Measurements from ENCODE around the gene GAK. TPM values are rescaled to one million over a fixed set of nuclear protein-coding genes. Genes with fewer than 3 reads are reported as not detected.

GAK gene
- total RNA-seq, 1 donor from 2014 or later, result 72.1 TPM

DNA sequence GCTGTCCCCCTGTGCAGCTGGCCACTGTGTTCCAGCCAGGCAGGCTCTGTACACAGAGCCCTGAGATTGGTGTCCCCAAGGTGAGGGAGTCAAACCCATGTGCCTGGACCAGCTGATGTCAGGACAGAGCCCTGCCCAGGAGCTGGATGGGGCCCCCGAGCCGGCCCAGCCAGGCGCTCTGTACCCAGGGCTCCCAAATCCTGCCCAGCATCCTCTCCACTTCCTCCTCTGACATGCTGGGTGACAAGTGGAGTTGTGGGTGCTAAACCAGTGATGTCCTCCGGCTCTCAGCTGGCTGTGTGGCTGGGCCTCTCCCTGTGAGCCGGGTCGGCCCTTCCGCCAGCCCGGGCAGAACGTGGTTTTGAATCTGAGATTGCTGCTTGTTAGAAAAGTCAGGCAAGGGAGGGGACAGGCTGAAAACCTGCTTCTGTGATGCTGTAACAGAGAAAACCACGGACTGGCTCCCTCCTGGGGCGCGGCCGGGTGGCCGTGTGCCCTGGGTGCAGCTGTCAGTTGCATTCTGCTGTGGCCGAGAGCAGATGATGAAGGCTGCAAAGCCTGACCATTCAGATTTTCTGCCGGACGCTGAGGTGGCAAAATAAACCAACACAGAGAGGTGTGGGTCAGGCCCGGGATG is 98.3 kb downstream of the GAK start:
- no peak for ATAC-seq
- DNase-seq (ENCODE audit: low spot score), result no peak

DNA sequence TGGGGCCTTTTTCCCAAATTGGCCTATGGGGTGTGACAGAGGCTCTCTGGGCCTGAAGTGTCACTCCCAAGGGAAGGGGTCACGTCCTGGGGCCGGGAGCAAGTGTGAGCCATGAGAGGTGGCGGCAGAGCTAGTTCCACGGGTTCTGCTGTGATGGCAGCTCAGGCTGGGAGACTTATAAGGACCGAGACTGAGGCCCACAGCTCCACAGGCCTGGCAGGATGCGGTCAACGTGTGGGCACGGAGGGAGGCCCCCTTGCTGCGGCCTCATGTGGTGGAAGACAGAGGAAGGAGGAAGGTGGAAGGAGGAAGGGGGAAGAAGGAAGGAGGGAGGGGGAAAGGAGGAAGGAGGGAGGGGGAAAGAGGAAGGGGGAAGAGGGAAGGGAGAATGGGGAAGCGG is 99.0 kb downstream of the GAK start:
- no peak for DNase-seq (ENCODE audit: low spot score)
- no peak for ATAC-seq

DNA sequence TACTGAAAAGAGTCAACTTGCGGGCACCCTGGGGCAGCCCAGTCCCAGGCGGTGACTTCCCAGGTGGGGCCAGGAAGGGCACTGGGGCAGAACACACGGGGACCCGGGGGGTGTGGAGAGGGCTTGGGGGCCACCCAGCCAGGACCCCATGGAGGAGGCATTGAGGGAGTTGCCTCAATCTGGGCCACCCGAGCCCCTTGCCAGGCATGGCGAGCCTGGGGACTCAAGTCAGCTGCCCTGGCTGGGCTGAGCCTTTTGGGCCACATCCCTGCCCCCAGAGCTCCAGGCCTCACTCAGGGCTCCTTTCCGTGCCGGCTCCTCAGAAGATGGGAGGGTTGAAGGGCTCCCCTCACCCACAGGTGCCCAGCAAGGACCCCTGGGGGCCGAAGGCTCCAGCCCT is 99.6 kb downstream of the GAK start:
- no peak for DNase-seq (ENCODE audit: low spot score)
- no peak for ATAC-seq

DNA sequence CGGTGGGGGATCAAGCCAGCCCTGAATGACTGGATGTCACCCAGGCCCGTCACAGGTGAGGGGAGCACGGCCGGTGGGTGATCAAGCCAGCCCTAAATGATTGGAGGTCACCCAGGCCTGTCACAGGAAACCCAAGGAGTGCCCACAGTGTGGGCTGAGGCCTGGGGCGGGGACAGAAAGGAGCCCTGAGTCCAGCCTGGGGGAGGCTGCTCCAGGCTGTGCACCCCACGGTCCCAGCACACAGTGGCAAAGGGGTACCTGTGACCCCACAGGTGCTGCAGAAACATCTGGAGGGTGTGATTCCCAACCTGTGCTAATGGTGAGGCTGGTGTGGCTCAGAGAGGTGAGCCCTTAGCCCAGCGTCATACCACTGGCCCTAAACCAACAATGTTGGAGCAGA is 100.0 kb downstream of the GAK start:
- DNase-seq (ENCODE audit: low spot score), result no peak
- no peak for ATAC-seq

DNA sequence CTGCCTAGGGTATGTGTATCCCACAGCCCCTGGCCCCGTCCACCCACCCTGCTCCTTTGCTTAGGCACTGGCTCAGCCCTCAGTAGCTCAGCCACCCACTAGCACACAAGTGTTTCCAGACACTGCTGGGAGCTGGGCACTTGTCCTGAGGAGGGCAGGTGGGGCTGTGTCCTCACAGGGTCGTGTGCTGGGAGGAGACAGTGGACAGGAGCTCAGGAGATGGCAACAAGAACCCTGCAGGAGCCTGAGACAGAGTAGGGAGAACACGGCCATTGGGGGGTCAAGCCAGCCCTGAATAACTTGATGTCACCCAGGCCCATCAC is 100.7 kb downstream of the GAK start:
- DNase-seq (ENCODE audit: low spot score), result no peak
- ATAC-seq, result no peak

DNA sequence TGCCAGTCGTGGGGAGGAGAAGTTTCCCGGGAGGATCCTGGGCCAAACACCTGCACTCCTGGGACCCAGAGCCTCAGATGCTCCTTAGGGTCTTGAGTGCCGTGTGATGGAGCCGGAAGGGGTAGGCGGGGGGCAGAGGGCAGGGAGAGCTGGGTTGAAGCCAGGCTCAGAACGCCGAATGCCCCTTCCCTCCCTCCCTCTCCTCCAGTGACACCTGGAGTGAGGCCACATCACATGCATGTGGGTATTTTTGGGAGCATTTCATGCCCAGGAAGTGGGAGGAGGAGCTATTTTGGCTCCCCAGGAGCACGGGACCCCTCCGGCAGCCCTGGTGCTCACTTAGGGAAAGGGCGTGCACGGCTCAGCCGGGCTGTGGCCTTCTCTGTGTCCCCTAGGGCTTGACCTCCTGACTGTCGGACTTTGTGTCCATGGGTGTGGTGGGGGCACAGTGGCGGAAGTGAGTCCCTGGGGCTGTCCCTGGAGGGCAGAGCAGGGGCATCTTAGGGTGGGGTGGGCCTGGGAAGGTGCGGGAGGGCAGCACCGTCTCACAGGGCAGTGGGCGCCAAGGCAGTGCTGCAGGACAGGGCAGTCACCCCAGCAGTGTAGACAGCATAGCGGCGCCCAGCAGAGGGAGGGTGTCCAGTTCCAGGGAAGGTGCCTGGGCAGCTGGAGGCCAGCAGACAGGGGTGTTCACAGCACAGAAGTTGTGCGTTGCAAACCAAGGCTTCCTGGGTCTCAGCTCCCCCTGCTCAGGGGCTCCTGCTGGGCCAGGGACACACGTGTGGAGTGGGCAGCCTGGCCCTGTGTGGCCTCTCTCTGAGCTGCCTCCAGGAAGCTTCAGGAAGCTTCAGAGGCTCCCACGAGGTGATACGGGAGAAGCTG is 101.3 kb downstream of the GAK start:
- DNase-seq (ENCODE audit: low spot score) (no peak), ATAC-seq (no peak)

DNA sequence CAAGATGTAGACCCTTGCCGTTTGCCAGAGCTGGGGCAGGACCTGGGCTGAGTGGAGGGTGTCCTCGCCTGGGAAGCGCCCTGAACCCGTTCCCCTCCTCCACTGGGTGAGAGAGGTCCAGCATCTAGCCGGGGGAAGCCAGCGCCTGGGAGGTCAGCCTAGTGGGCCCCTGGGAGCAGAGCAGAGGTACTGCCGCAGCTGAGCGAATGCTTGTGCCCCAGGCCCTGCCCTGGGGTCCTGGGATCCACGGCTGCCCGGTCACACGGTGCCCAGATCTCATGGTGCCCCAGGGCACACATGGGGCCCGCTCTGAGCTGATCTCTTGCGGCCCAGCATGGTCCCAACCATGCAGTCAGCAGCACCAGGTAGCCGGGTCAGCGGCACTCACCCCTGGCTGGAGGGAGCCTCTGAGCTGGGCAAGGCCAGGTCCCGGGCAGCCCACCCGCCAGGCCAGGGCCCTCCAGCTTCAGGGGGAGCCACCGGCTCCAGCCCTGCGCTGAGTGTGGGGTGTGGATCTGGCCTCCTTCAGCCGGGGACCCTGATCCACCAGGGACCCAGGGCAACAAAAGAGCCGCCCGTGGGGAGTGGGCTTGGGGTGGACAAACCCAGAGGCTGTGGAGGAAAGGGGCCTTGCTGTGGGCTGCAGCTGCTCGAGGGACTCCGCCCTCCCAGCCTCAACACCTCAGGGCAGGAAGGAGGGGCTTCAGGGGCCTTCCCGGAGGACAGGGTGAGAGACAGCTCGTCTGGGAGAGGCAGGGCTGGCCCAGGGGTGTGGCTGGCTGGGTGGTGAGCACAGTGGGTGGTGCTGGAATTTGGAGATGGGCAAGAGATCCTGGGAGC is 102.1 kb downstream of the GAK start:
- ATAC-seq (no peak), DNase-seq (ENCODE audit: low spot score) (no peak)

DNA sequence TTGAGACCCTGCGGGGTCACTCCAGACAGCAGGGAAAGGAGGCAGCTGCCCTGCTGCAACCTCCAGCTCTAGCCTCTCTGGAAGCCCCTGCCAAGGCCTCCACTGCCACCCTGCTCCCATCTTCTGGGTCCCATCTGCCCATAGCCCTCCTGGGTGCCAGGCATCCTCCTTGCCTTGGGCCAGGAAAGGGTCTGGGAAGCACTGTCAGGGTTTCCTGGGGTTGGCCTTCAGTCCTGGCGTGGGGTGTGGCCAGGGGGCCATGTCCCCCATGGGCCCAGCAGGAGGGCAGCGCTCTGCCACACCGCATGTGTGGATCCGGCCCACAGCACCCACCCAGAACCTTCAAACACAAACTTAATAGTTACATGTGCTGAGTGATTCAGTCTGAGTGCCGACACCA is 102.8 kb downstream of the GAK start:
- DNase-seq (ENCODE audit: low spot score) (no peak), ATAC-seq (no peak)

DNA sequence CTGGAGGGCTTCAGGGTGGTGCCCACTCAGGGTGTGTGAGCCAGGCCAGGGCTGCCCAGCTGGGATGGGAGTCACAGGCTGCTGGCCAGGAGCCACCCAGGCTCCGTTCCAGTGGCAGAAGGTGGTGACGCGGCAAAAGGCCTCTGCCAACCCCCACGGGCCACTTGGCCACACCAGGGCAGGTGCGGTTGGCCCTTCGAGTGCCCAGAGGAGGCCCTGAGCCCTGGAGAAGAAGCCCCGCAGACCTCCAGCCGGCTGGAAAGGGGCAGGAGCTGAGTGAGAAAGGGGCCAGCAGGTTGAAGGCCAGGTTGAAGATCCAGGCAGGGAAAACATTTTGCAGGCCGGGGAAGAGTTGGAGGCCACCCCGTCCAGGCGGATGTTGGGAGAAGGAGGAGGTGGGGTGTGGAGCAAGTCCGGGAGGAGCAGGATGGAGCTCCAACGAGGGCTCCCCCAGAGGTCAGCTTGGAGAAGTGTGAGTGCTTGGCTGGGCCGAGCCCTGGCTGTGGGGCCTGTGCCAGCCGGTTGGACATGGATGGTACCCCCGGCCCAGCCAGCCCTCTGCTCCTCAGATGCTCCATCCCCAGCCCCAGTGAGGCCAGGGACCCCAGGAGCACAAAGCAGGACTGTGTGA is 103.4 kb downstream of the GAK start:
- DNase-seq (ENCODE audit: low spot score) (peak; percentile 62), ATAC-seq (peak; percentile 64)

DNA sequence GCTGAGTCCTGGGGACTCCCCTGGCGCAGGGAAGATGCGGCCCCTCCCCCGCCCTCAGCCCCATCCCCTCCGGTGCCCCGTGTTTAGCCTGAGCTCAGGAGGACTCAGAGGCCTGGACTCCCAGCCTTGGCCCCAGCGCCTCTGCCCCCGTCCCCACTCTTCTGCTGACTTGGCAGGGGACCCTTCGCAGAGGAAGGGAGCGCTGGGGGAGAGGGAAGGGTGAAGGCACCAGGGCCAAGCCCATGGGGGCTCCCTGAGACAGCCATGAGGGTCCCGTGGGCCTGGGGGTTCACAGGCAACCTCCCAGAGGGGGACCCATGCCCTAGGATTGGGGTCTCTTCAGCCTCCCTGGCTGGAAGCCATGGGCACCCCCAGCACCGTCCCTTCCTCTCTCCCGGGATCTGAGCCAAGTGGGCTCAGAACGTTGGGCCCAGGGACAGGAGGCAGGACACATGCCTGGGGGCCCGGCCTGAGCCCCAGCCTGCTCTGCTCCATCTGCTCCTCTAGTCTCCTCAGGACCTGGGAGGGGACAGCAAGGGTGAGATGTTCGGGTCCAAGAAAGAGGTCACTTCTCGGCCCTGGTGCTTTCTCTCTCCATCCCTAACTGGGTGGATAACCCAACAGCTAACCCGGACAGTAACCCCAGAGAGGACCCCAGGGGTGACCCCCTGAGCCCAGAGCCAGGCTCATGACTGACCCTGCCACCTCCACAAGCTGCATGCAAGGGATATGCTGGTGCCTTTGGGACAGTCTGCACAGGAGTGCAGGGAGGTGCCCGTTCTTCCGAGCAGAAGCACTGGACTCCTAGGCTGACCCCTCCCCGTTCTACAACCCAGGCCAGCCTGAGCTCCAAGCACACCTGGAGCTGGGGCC is 104.7 kb downstream of the GAK start:
- ATAC-seq (no peak), DNase-seq (ENCODE audit: low spot score) (no peak)

DNA sequence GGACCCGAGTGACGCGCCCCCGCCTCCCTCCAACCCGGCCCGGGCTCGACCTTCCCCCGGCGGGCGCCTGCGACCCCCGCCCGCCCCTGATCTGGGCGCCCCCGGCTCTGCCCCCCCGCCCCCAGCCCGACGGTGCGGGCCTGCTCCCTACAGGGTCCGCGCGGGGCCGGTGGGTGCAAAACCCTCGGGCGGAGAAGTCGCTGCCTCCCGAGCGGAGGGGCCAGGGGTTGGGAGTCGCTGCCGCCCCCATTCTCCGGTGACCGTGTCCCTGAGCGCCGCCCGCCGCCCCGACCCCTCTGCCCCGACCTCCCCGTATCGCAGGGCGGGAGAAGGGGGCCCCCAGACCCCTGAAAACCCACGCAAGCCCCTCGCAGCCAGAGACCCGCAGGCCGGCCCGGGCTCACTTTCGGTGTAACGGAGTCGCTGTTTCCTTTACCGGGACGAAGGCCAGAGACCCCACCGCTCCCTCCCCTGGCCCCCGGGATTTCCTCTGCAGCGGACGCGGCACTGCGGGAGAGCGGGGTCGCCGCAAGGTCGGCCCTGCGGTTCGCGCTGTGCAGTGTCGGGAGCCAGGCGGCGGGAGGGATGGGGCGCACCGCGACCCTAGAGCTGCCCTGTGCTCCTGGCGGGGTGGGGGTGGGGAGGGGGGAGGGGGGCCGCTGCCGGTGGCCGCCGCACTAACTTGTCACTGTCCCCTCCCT is 105.5 kb downstream of the GAK start:
- peak; percentile 10 for ATAC-seq
- DNase-seq (ENCODE audit: low spot score), result no peak

DNA sequence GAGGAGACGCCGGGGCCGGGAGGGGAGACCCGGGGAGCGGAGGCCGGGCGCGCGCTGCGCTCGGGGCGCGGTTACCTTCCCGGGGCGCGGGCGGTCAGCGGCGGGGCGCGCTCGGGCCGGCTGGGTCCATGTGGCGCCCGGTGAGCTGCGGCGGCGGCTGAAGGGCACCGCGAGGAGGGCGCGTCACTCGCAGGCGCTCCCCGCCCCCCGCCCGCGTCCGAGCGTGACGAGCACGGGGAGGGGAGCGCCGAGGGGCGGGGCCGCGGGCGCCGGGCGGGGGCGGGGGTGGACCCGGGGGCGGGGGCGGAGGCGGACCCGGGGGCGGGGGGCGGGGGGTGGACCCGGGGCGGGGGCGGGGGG is 106.2 kb downstream of the GAK start, which contains the start of gene CPLX1:
CPLX1 (minus strand) TSS at position 159 of the 360 bp plus-strand sequence. CDS start 1,607 bp downstream, outside the sequence.
- DNase-seq (ENCODE audit: low spot score) (no peak), ATAC-seq (peak; percentile 57)

DNA sequence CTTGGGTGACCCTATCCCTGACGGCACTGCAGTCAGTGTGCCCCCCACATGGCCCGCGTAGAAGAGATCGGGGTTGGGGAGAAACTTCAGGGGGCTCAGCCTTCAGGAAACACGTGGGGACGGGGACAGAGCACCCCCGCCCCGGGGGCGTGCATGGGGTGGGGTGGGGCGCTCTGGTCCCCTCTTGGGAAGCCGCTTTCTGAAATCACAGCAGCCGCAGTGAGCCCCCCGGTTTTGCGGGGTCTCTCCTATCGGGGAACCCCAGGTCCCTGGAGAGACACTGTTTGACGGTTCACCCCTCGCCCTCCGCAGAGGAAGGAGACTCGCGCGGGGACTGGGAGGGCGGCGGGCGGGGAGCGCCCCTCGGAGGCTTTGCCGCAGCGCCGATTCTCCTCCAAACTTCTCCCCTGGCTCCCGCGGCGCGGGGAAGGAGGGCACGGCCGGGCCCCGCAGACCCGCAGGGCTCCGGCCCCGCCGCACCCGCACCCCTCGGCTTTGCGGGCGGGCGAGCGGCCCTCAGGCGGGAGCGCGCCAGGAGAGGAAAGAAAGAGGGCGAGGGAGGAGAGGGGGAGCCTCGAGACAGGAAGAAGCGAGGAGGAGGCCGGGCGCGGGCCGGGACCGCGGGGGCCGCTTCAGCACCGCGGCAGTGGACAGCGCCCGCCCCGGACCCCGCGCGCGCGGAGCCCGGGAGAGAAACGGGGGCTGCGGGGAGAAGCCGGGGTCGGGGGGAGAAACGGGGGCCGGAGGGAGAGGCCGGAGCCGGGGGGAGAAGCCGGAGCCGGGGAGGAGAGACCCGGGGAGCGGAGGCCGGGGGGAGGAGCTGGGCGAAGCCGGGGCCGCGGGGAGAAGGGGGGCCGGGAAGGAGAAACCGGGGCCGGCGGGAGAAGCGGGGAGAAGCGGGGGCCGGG is 106.8 kb downstream of the GAK start:
- ATAC-seq (peak; percentile 66), DNase-seq (ENCODE audit: low spot score) (peak; percentile 40)

DNA sequence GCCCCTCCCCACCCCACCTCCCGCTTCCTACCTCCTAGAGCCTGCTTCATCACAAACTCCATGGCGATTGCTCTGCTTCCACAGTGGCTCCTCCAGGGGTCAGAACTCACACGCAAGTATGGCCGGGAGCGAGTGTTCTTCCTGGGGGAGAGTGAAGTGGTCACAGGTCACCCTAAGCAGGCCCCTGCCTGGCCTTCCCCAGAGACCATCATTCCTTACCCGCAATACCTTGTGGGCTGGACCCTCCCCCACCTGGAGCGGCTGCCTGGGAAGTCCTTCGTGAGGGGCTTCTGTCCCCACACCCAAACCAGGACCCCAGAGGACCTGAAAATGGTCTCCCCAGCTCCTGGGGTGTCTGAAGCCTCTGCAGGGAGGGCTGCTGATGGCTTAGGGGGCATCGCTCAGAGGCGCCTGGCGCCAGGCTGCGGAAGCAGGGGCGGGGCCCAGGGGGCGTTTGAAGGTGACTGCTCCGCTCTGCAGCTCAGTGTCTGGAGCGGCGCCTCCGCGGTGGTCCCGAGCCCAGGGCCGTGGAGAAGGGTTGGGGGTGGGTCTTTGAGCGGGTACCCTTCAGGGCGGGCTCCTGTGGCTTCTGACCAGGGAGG is 107.6 kb downstream of the GAK start:
- no peak for ATAC-seq
- DNase-seq (ENCODE audit: low spot score), result no peak

DNA sequence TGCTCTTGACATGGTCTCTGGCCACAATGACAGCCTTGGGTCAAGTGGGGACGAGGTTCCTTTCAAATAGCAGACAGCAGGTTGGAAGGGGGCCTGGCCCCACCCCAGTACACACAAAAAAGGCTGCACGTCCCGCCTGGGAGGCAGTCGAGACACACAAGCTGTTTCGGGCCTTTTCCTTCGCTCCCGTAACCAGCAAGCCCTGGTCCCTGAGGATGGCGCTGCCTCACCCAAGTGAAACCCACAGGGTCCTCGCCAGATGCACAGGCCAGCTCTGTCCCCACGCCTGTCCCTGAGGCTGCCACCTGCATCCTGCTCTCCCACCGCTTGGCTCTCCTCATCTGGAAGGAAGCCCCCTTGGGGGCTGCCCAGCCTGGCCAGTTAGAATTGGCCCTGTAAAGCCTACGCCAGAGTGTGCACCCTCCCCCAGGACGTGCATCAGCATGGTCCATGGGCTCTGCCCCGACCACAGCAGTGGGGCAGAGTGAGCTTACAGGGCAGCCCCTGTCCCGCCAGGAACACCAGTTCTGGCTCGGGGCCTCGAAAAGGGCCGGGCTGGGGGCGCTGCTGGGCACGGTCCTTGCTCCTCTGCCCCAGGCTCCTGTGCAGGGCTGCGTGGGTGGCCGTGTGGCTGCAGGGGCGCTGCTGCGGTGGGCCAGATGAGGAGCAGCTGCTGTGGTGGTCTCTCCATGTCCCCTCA is 108.2 kb downstream of the GAK start:
- DNase-seq (ENCODE audit: low spot score) (no peak), ATAC-seq (no peak)

DNA sequence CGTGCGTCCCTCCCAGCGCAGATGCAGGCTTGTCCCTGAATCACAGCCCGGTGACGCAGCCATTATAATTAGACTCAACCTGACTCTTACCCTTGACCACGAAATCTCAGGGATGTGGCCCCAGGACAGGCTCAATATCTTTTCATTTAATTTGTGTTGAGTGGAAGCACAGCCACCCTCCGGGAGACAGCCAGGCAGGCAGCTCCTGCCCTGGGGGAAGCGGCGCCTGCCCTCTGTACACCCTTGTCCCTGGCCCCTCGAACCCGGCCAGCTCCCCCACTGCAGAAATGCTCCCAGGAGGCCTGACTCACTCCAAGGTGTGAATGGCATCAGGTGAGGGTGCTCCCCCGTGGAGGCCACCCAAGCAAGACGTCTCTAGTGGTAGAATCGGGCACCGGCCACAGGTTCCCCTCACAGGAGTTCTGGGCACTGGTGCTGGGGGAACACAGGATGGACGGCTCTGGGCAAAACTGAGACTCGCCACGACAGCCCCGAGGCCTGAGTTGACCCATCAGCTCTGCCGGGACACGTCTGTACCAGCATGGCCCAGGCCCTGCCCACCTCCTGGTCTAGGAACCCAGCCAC is 108.8 kb downstream of the GAK start:
- ATAC-seq (no peak), DNase-seq (ENCODE audit: low spot score) (no peak)

Data from left lobe of liver (tissue), 2 donors.